Measurements from ENCODE around the gene PPP2R3B. TPM values are rescaled to one million over a fixed set of nuclear protein-coding genes. Genes with fewer than 3 reads are reported as not detected.

PPP2R3B gene
- total and polyA plus RNA-seq, 3 donors from 2014 or later: 28.3 to 108 (median 89.6) TPM

- WGBS, 2 donors: 93 to 94% methylated on average over 17 of the region's 17 CpGs
- Histone ChIP-seq H3K4me1 (peaks cover 4% of the 10 kb centered on the region), H3K9me3 (no peaks in the 10 kb centered on the region), H3K4me3 (no peak overlapping the region), H3K36me3 (ENCODE audit: low read depth, missing control alignments) (no peaks in the 10 kb centered on the region), H3K27ac (no peak overlapping the region), H3K27me3 (no peaks in the 10 kb centered on the region)
- TF ChIP-seq POLR2A (IDR thresholded peaks at IDR 0.05) (no peak), CTCF (IDR thresholded peaks at IDR 0.05) (no peak)
- intact Hi-C loops (cut with DNase I; ENCODE audit: low total_unique reads): no loop called here
- DNase-seq: no peak
Measured at GRCh38 chrX:335758-336155, 51.0 kb downstream of the PPP2R3B start.

GRCh38 chrX:334971-335757, 51.5 kb downstream of the PPP2R3B start:
- Histone ChIP-seq H3K27ac (no peak overlapping the region), H3K9me3 (no peaks in the 10 kb centered on the region), H3K36me3 (ENCODE audit: low read depth, missing control alignments) (no peaks in the 10 kb centered on the region), H3K27me3 (no peaks in the 10 kb centered on the region), H3K4me1 (peaks cover 4% of the 10 kb centered on the region), H3K4me3 (no peak overlapping the region)
- no peak for DNase-seq
- WGBS, 2 donors: 96 to 97% methylated on average over 23 to 47 of the region's 47 CpGs
- TF ChIP-seq POLR2A (IDR thresholded peaks at IDR 0.05) (no peak), CTCF (IDR thresholded peaks at IDR 0.05) (no peak)
- intact Hi-C loops (cut with DNase I; ENCODE audit: low total_unique reads): no loop called here

- DNase-seq: no peak
- no peak overlapping the region for H3K4me3 ChIP-seq
- peaks cover 4% of the 10 kb centered on the region for H3K4me1 ChIP-seq
- no peaks in the 10 kb centered on the region for H3K27me3 ChIP-seq
- TF ChIP-seq POLR2A (IDR thresholded peaks at IDR 0.05) (no peak), CTCF (IDR thresholded peaks at IDR 0.05) (no peak)
- no peak overlapping the region for H3K27ac ChIP-seq
- WGBS, 2 donors: 95 to 97% methylated on average over 37 to 53 of the region's 53 CpGs
- intact Hi-C loops (cut with DNase I; ENCODE audit: low total_unique reads): no loop called here
- no peaks in the 10 kb centered on the region for H3K9me3 ChIP-seq
- no peaks in the 10 kb centered on the region for H3K36me3 ChIP-seq (ENCODE audit: low read depth, missing control alignments)
Measured at GRCh38 chrX:334331-334891, 52.3 kb downstream of the PPP2R3B start.

GRCh38 chrX:333611-334311, 52.9 kb downstream of the PPP2R3B start:
- TF ChIP-seq CTCF (IDR thresholded peaks at IDR 0.05) (no peak), POLR2A (IDR thresholded peaks at IDR 0.05) (no peak)
- Histone ChIP-seq H3K4me1 (peaks cover 4% of the 10 kb centered on the region), H3K36me3 (ENCODE audit: low read depth, missing control alignments) (no peaks in the 10 kb centered on the region), H3K9me3 (no peaks in the 10 kb centered on the region), H3K27me3 (no peaks in the 10 kb centered on the region), H3K27ac (no peak overlapping the region), H3K4me3 (no peak overlapping the region)
- intact Hi-C loops (cut with DNase I; ENCODE audit: low total_unique reads): no loop called here
- WGBS, 2 donors: 95% methylated on average over 33 to 51 of the region's 51 CpGs
- DNase-seq: no peak

Data from testis (tissue), 3 donors.